ENCODE data around the gene NR1I2.

NR1I2 gene

GRCh38 chr3:119762876-119763275, 19.0 kb upstream of the NR1I2 start:
- H3K9me3 ChIP-seq (ENCODE audit: control insufficient read depth, insufficient read depth, low read length): no peaks in the 10 kb centered on the region

GRCh38 chr3:119763466-119763865, 18.4 kb upstream of the NR1I2 start:
- no peaks in the 10 kb centered on the region for H3K27me3 ChIP-seq (ENCODE audit: control insufficient read depth, insufficient read depth, low read length)
- no peaks in the 10 kb centered on the region for H3K4me1 ChIP-seq (ENCODE audit: control insufficient read depth, insufficient read depth, low read length)
- H3K27ac ChIP-seq (ENCODE audit: low read depth, low read length): no peak overlapping the region
- no peak overlapping the region for H3K4me3 ChIP-seq (ENCODE audit: low read depth, low read length)
- H3K9ac ChIP-seq (ENCODE audit: low read depth, low read length): no peak overlapping the region
- no peaks in the 10 kb centered on the region for H3K36me3 ChIP-seq (ENCODE audit: control insufficient read depth, insufficient read depth, low read length)
- H3K9me3 ChIP-seq (ENCODE audit: control insufficient read depth, insufficient read depth, low read length): no peaks in the 10 kb centered on the region

More at GRCh38 chr3:119762876-119763275, 19.0 kb upstream of the NR1I2 start:
- no peaks in the 10 kb centered on the region for H3K4me1 ChIP-seq (ENCODE audit: control insufficient read depth, insufficient read depth, low read length)
- H3K9ac ChIP-seq (ENCODE audit: low read depth, low read length): no peak overlapping the region
- no peak overlapping the region for H3K27ac ChIP-seq (ENCODE audit: low read depth, low read length)
- H3K4me3 ChIP-seq (ENCODE audit: low read depth, low read length): no peak overlapping the region
- H3K27me3 ChIP-seq (ENCODE audit: control insufficient read depth, insufficient read depth, low read length): no peaks in the 10 kb centered on the region
- no peaks in the 10 kb centered on the region for H3K36me3 ChIP-seq (ENCODE audit: control insufficient read depth, insufficient read depth, low read length)

GRCh38 chr3:119765239-119765638, 16.7 kb upstream of the NR1I2 start:
- no peaks in the 10 kb centered on the region for H3K9me3 ChIP-seq (ENCODE audit: control insufficient read depth, insufficient read depth, low read length)
- no peak overlapping the region for H3K4me3 ChIP-seq (ENCODE audit: low read depth, low read length)
- H3K27me3 ChIP-seq (ENCODE audit: control insufficient read depth, insufficient read depth, low read length): no peaks in the 10 kb centered on the region
- no peak overlapping the region for H3K27ac ChIP-seq (ENCODE audit: low read depth, low read length)
- H3K9ac ChIP-seq (ENCODE audit: low read depth, low read length): no peak overlapping the region
- H3K4me1 ChIP-seq (ENCODE audit: control insufficient read depth, insufficient read depth, low read length): no peaks in the 10 kb centered on the region
- H3K36me3 ChIP-seq (ENCODE audit: control insufficient read depth, insufficient read depth, low read length): no peaks in the 10 kb centered on the region

- Histone ChIP-seq H3K27me3 (ENCODE audit: control insufficient read depth, insufficient read depth, low read length) (no peaks in the 10 kb centered on the region), H3K27ac (ENCODE audit: low read depth, low read length) (no peak overlapping the region), H3K4me1 (ENCODE audit: control insufficient read depth, insufficient read depth, low read length) (no peaks in the 10 kb centered on the region), H3K9me3 (ENCODE audit: control insufficient read depth, insufficient read depth, low read length) (no peaks in the 10 kb centered on the region), H3K36me3 (ENCODE audit: control insufficient read depth, insufficient read depth, low read length) (no peaks in the 10 kb centered on the region), H3K9ac (ENCODE audit: low read depth, low read length) (no peak overlapping the region), H3K4me3 (ENCODE audit: low read depth, low read length) (no peak overlapping the region)
These were observed 13.8 kb upstream of the NR1I2 start for GRCh38 chr3:119767936-119768601.

- H3K36me3 ChIP-seq (ENCODE audit: control insufficient read depth, insufficient read depth, low read length): no peaks in the 10 kb centered on the region
- no peaks in the 10 kb centered on the region for H3K4me1 ChIP-seq (ENCODE audit: control insufficient read depth, insufficient read depth, low read length)
- H3K27ac ChIP-seq (ENCODE audit: low read depth, low read length): no peak overlapping the region
- H3K27me3 ChIP-seq (ENCODE audit: control insufficient read depth, insufficient read depth, low read length): no peaks in the 10 kb centered on the region
- H3K9me3 ChIP-seq (ENCODE audit: control insufficient read depth, insufficient read depth, low read length): no peaks in the 10 kb centered on the region
- H3K9ac ChIP-seq (ENCODE audit: low read depth, low read length): no peak overlapping the region
- H3K4me3 ChIP-seq (ENCODE audit: low read depth, low read length): no peak overlapping the region
These were observed 13.1 kb upstream of the NR1I2 start for GRCh38 chr3:119768668-119769393.

GRCh38 chr3:119769394-119770149, 12.3 kb upstream of the NR1I2 start:
- Histone ChIP-seq H3K27me3 (ENCODE audit: control insufficient read depth, insufficient read depth, low read length) (no peaks in the 10 kb centered on the region), H3K4me1 (ENCODE audit: control insufficient read depth, insufficient read depth, low read length) (peaks cover 4% of the 10 kb centered on the region; the same call in 1 of the 2 replicates), H3K27ac (ENCODE audit: low read depth, low read length) (no peak overlapping the region), H3K4me3 (ENCODE audit: low read depth, low read length) (no peak overlapping the region), H3K36me3 (ENCODE audit: control insufficient read depth, insufficient read depth, low read length) (no peaks in the 10 kb centered on the region), H3K9ac (ENCODE audit: low read depth, low read length) (no peak overlapping the region), H3K9me3 (ENCODE audit: control insufficient read depth, insufficient read depth, low read length) (no peaks in the 10 kb centered on the region)

GRCh38 chr3:119774444-119774843, 7.5 kb upstream of the NR1I2 start:
- H3K27ac ChIP-seq (ENCODE audit: low read depth, low read length): no peak overlapping the region
- no peaks in the 10 kb centered on the region for H3K36me3 ChIP-seq (ENCODE audit: control insufficient read depth, insufficient read depth, low read length)
- H3K27me3 ChIP-seq (ENCODE audit: control insufficient read depth, insufficient read depth, low read length): no peaks in the 10 kb centered on the region
- no peak overlapping the region for H3K4me3 ChIP-seq (ENCODE audit: low read depth, low read length)
- H3K9ac ChIP-seq (ENCODE audit: low read depth, low read length): no peak overlapping the region
- H3K4me1 ChIP-seq (ENCODE audit: control insufficient read depth, insufficient read depth, low read length): peaks cover 9% of the 10 kb centered on the region
- H3K9me3 ChIP-seq (ENCODE audit: control insufficient read depth, insufficient read depth, low read length): no peaks in the 10 kb centered on the region

GRCh38 chr3:119776304-119776703, 5.6 kb upstream of the NR1I2 start:
- Histone ChIP-seq H3K9me3 (ENCODE audit: control insufficient read depth, insufficient read depth, low read length) (no peaks in the 10 kb centered on the region), H3K4me1 (ENCODE audit: control insufficient read depth, insufficient read depth, low read length) (peaks cover 9% of the 10 kb centered on the region), H3K4me3 (ENCODE audit: low read depth, low read length) (no peak overlapping the region), H3K27ac (ENCODE audit: low read depth, low read length) (no peak overlapping the region), H3K27me3 (ENCODE audit: control insufficient read depth, insufficient read depth, low read length) (no peaks in the 10 kb centered on the region), H3K9ac (ENCODE audit: low read depth, low read length) (no peak overlapping the region), H3K36me3 (ENCODE audit: control insufficient read depth, insufficient read depth, low read length) (no peaks in the 10 kb centered on the region)

GRCh38 chr3:119778176-119778575, 3.7 kb upstream of the NR1I2 start:
- Histone ChIP-seq H3K27me3 (ENCODE audit: control insufficient read depth, insufficient read depth, low read length) (no peaks in the 10 kb centered on the region), H3K9me3 (ENCODE audit: control insufficient read depth, insufficient read depth, low read length) (no peaks in the 10 kb centered on the region), H3K9ac (ENCODE audit: low read depth, low read length) (no peak overlapping the region), H3K27ac (ENCODE audit: low read depth, low read length) (no peak overlapping the region), H3K4me1 (ENCODE audit: control insufficient read depth, insufficient read depth, low read length) (peaks cover 9% of the 10 kb centered on the region), H3K36me3 (ENCODE audit: control insufficient read depth, insufficient read depth, low read length) (no peaks in the 10 kb centered on the region), H3K4me3 (ENCODE audit: low read depth, low read length) (no peak overlapping the region)

- Histone ChIP-seq H3K36me3 (ENCODE audit: control insufficient read depth, insufficient read depth, low read length) (no peaks in the 10 kb centered on the region), H3K9ac (ENCODE audit: low read depth, low read length) (no peak overlapping the region), H3K4me3 (ENCODE audit: low read depth, low read length) (no peak overlapping the region), H3K9me3 (ENCODE audit: control insufficient read depth, insufficient read depth, low read length) (no peaks in the 10 kb centered on the region), H3K4me1 (ENCODE audit: control insufficient read depth, insufficient read depth, low read length) (peaks cover 9% of the 10 kb centered on the region), H3K27me3 (ENCODE audit: control insufficient read depth, insufficient read depth, low read length) (no peaks in the 10 kb centered on the region), H3K27ac (ENCODE audit: low read depth, low read length) (no peak overlapping the region)
These were observed 3.1 kb upstream of the NR1I2 start for GRCh38 chr3:119778811-119779210.

Measured in HUES48 (cell line).